Left colon (tissue), 2 donors: ENCODE data around the gene EHBP1L1. TPM values are rescaled to one million over a fixed set of nuclear protein-coding genes. Genes with fewer than 3 reads are reported as not detected.

ENCODE experiments used
- ATAC-seq: fragments of 200-7000 bp; cut with Tn5 transposase; one replicate; pipeline ENCODE4 v1.9.1; 2020; ENCODE audit warnings: mild to moderate bottlenecking, moderate library complexity
- DNase-seq, 2 donors: peaks; one replicate each; pipeline ENCODE4 v3.0.0-alpha.2; 2020
- intact Hi-C, 2 donors: fragments of 100-400 bp; cut with DNase I in 1 of 2; cut with micrococcal nuclease in 1 of 2; formaldehyde crosslinking; loops; one replicate each; pipeline versions ENCODE4 v1.11.2 to v1.14.0; 2022; cut with DNase I, micrococcal nuclease
- long read RNA-seq: library from polyadenylated mRNA; unstranded; transcript quantifications from one replicate; pipeline ENCODE4 v2.0.0, GENCODE V29; 2021
- total RNA-seq, 2 donors: library from RNA; stranded (reverse); fragmentation: NEBNext Ultra II Directional; extraction: Animal tissue kit (Norgen Biotek cat#: 25700); gene quantifications; one replicate each; pipeline ENCODE4 v1.2.1, GENCODE V29; 2021
- donor health status: DM: no; HTN: no; CAD: no.
- donor health status: DM: yes; HTN: yes; CAD: no.

Gene EHBP1L1
- 10 to 100 TPM; 78.7 to 89.7 TPM for total RNA-seq
- long read RNA-seq, partial matches to known transcripts: 13 of 17 reads
- long read RNA-seq, other reads (novel, unspliced or antisense): 2 of 17 reads

- ATAC-seq (peak; percentile 47), DNase-seq (peak; percentile 81 to 84)
- intact Hi-C loops: no loop called here
Measured at GRCh38 chr11:65575568-65576231, at the start of gene EHBP1L1. EHBP1L1 (plus strand) TSS chr11:65576053; CDS start chr11:65576303, 250 bp downstream.

GRCh38 chr11:65526744-65527143 is 49.1 kb upstream of the EHBP1L1 start:
- DNase-seq (no peak), ATAC-seq (no peak)

GRCh38 chr11:65528819-65529350 is 47.0 kb upstream of the EHBP1L1 start:
- no peak for ATAC-seq
- intact Hi-C loops: no loop called here

More at GRCh38 chr11:65526744-65527143, 49.1 kb upstream of the EHBP1L1 start:
- intact Hi-C loops: no loop called here

GRCh38 chr11:65529475-65530156 is 46.2 kb upstream of the EHBP1L1 start:
- DNase-seq (no peak), ATAC-seq (no peak)
- intact Hi-C loops: no loop called here

More at GRCh38 chr11:65528819-65529350, 47.0 kb upstream of the EHBP1L1 start:
- no peak for DNase-seq

GRCh38 chr11:65530157-65530496 is 45.7 kb upstream of the EHBP1L1 start:
- no peak for ATAC-seq
- DNase-seq: no peak
- intact Hi-C loops: no loop called here

- ATAC-seq (no peak), DNase-seq (no peak)
- intact Hi-C loops: no loop called here
Measured at GRCh38 chr11:65532388-65533064, 43.3 kb upstream of the EHBP1L1 start.

- intact Hi-C loops: no loop called here
- DNase-seq: no peak
Measured at GRCh38 chr11:65535102-65535501, 40.8 kb upstream of the EHBP1L1 start.

GRCh38 chr11:65536412-65537295 is 39.2 kb upstream of the EHBP1L1 start:
- intact Hi-C loops: no loop called here
- ATAC-seq (no peak), DNase-seq (no peak)

More at GRCh38 chr11:65535102-65535501, 40.8 kb upstream of the EHBP1L1 start:
- ATAC-seq: no peak

- DNase-seq (no peak), ATAC-seq (no peak)
- intact Hi-C loops: no loop called here
Measured at GRCh38 chr11:65537296-65537597, 38.6 kb upstream of the EHBP1L1 start.

GRCh38 chr11:65537620-65538231 is 38.1 kb upstream of the EHBP1L1 start:
- intact Hi-C loops: no loop called here
- ATAC-seq (no peak), DNase-seq (no peak)

GRCh38 chr11:65538232-65538914 is 37.5 kb upstream of the EHBP1L1 start:
- no peak for DNase-seq
- intact Hi-C loops: no loop called here
- ATAC-seq: no peak

GRCh38 chr11:65538915-65539743 is 36.7 kb upstream of the EHBP1L1 start:
- intact Hi-C loops: no loop called here
- ATAC-seq (no peak), DNase-seq (peak; percentile 35 to 38)

- ATAC-seq: peak; percentile 75
- intact Hi-C loops: no loop called here
- peak; percentile 85 for DNase-seq
Measured at GRCh38 chr11:65539744-65540289, 36.0 kb upstream of the EHBP1L1 start.

- intact Hi-C loops: no loop called here
- peak; percentile 88 for ATAC-seq
- peak; percentile 89 to 95 for DNase-seq
Measured at GRCh38 chr11:65540290-65541092, 35.4 kb upstream of the EHBP1L1 start.

GRCh38 chr11:65541093-65541982 is 34.5 kb upstream of the EHBP1L1 start:
- intact Hi-C loops: no loop called here
- ATAC-seq (no peak), DNase-seq (peak in 1 of 2 donors; percentile 34)
